Raji (cell line): ENCODE results near the gene HOXC12.

ENCODE experiments used
- POLR2A ChIP-seq: IDR thresholded peaks from 2 replicates; pipeline ENCODE4 v1.6.1; 2011; ENCODE audit warnings: low read depth, low read length, control low read depth; ENCODE audit not compliant: insufficient read depth

The HOXC12 gene

GRCh38 chr12:53960187-53961024 lies 5.7 kb downstream of the HOXC12 start:
- no peak for TF ChIP-seq POLR2A

- TF ChIP-seq POLR2A = no peak
Measured at GRCh38 chr12:53961025-53961761, 6.5 kb downstream of the HOXC12 start.

- no peak for TF ChIP-seq POLR2A
Measured at GRCh38 chr12:53963005-53963404, 8.3 kb downstream of the HOXC12 start.

GRCh38 chr12:53963434-53964314 lies 9.0 kb downstream of the HOXC12 start:
- no peak for TF ChIP-seq POLR2A

- no peak for TF ChIP-seq POLR2A
Measured at GRCh38 chr12:53964315-53964713, 9.6 kb downstream of the HOXC12 start.

GRCh38 chr12:53965281-53966084 lies 10.8 kb downstream of the HOXC12 start:
- no peak for TF ChIP-seq POLR2A

- no peak for TF ChIP-seq POLR2A
Measured at GRCh38 chr12:53966085-53966384, 11.3 kb downstream of the HOXC12 start.

- no peak for TF ChIP-seq POLR2A
Measured at GRCh38 chr12:53966385-53967133, 11.9 kb downstream of the HOXC12 start.

- no peak for TF ChIP-seq POLR2A
Measured at GRCh38 chr12:53967421-53967925, 12.8 kb downstream of the HOXC12 start.

- no peak for TF ChIP-seq POLR2A
Measured at GRCh38 chr12:53968214-53969127, 13.8 kb downstream of the HOXC12 start.

- TF ChIP-seq POLR2A = no peak
Measured at GRCh38 chr12:53969588-53970259, 15.0 kb downstream of the HOXC12 start.

GRCh38 chr12:53970451-53970850 lies 15.7 kb downstream of the HOXC12 start:
- TF ChIP-seq POLR2A = no peak
